GM12878 (cell line): ENCODE data around the gene JAG1. TPM values are rescaled to one million over a fixed set of nuclear protein-coding genes. Genes with fewer than 3 reads are reported as not detected.

ENCODE experiments used
- ATAC-seq: fragments of 200-7000 bp; cut with Tn5 transposase; 3 replicates; pipeline ENCODE4 v1.9.1; 2020; ENCODE audit warnings: mild to moderate bottlenecking, moderate library complexity
- BruUV-seq: library from RNA; stranded (reverse); fragments of 400-500 nt; replicated peaks from 2 replicates; lab custom pipeline; 2021; lab: Mats Ljungman, UMichigan
- CTCF ChIA-PET: fragments of 300-600 bp; sonication (Branson Sonifier 250); formaldehyde crosslinking; extraction: SDS; loops from one replicate; lab custom pipeline; 2021; ENCODE audit warnings: inconsistent platforms; lab: Yijun Ruan, JAX
- POLR2A ChIA-PET: fragments of 350-600 bp; formaldehyde crosslinking; extraction: SDS; loops from one replicate; lab custom pipeline; 2021; ENCODE audit warnings: inconsistent platforms; lab: Charles Lee
- RAD21 ChIA-PET: fragments of 300-600 bp; sonication (Branson Sonifier 250); formaldehyde crosslinking; loops from one replicate; lab custom pipeline; 2023; ENCODE audit warnings: antibody characterized with exemption; ENCODE audit not compliant: unreplicated experiment; lab: Charles Lee
- SMC1A ChIA-PET: fragments of 300-600 bp; sonication (Branson Sonifier 250); formaldehyde crosslinking; loops from one replicate; lab custom pipeline; 2023; ENCODE audit not compliant: unreplicated experiment, uncharacterized antibody; lab: Charles Lee
- DNase-seq: peaks from one replicate; pipeline ENCODE4 v3.0.0-alpha.2; 2011; ENCODE audit warnings: low read depth, low spot score
- FAIRE-seq: peaks from 3 replicates; lab custom pipeline; 2011; peaks lifted over from hg19 to GRCh38; lab: Jason Lieb, UNC
- H2AFZ ChIP-seq: 2 replicates; pipeline ENCODE4 v1.6.0; 2011; ENCODE audit warnings: low read depth, low read length, control low read depth; ENCODE audit not compliant: control insufficient read depth
- H3K27ac ChIP-seq: 2 replicates; pipeline ENCODE4 v1.5.1; 2011; ENCODE audit warnings: control low read depth; ENCODE audit not compliant: control insufficient read depth, insufficient read depth
- H3K27me3 ChIP-seq, 2 experiments: replicated peaks in 1 of 2; 2 replicates each; pipeline versions ENCODE4 v1.6.0 to v1.6.1; 2011; ENCODE audit warnings: low read length in 1 of 2; ENCODE audit not compliant: control insufficient read depth in 2 of 2, insufficient read depth in 2 of 2
- H3K36me3 ChIP-seq, 2 experiments: 2 replicates each; pipeline ENCODE4 v1.5.1; 2011; ENCODE audit warnings: low read length in 1 of 2; ENCODE audit not compliant: control insufficient read depth in 2 of 2, insufficient read depth in 2 of 2
- H3K4me1 ChIP-seq: 2 replicates; pipeline ENCODE4 v1.6.1; 2011; ENCODE audit warnings: mild to moderate bottlenecking, low read length, moderate library complexity, mixed read lengths; ENCODE audit not compliant: control insufficient read depth, insufficient read depth
- H3K4me2 ChIP-seq: 2 replicates; pipeline ENCODE4 v1.6.0; 2011; ENCODE audit warnings: control low read depth; ENCODE audit not compliant: control insufficient read depth, insufficient read depth
- H3K4me3 ChIP-seq: fragments of 200-600 bp; sonication (generic); 2 replicates; pipeline ENCODE4 v1.5.1; 2016
- H3K79me2 ChIP-seq: 2 replicates; pipeline ENCODE4 v1.6.0; 2011; ENCODE audit warnings: low read length; ENCODE audit not compliant: control insufficient read depth, insufficient read depth
- H3K9ac ChIP-seq: 2 replicates; pipeline ENCODE4 v1.8.0; 2011; ENCODE audit warnings: low read length, control low read depth, mixed read lengths; ENCODE audit not compliant: control insufficient read depth, insufficient read depth
- H3K9me3 ChIP-seq: replicated peaks from 3 replicates; pipeline ENCODE4 v1.5.1; 2011; ENCODE audit warnings: mild to moderate bottlenecking, low read length; ENCODE audit not compliant: control insufficient read depth, insufficient read depth
- H4K20me1 ChIP-seq: 2 replicates; pipeline ENCODE4 v1.6.0; 2011; ENCODE audit not compliant: control insufficient read depth, insufficient read depth
- CUX1 ChIP-seq: IDR thresholded peaks from 2 replicates; pipeline ENCODE4 v1.6.1; 2012; ENCODE audit warnings: improper control_type of control experiment, low read depth, low read length; ENCODE audit not compliant: insufficient replicate concordance
- DPF2 ChIP-seq: fragments of 450-650 bp; IDR thresholded peaks from 2 replicates; pipeline ENCODE4 v1.6.1; 2017; ENCODE audit warnings: mild to moderate bottlenecking
- HDAC6 ChIP-seq: fragments of 200-600 bp; sonication (generic); IDR thresholded peaks from one replicate; pipeline ENCODE4 v1.8.0; 2017; ENCODE audit warnings: antibody characterized with exemption; ENCODE audit not compliant: unreplicated experiment
- IRF4 ChIP-seq: IDR thresholded peaks from 2 replicates; pipeline ENCODE4 v1.6.1; 2011; ENCODE audit warnings: low read depth, low read length
- MYB ChIP-seq: fragments of 150-350 bp; IDR thresholded peaks from 2 replicates; pipeline ENCODE4 v1.6.1; 2014; ENCODE audit warnings: mild to moderate bottlenecking, low read depth, low read length, borderline replicate concordance
- NFYA ChIP-seq: IDR thresholded peaks from 2 replicates; pipeline ENCODE4 v1.6.1; 2011; ENCODE audit warnings: low read depth, mild to moderate bottlenecking, low read length, improper control_type of control experiment, borderline replicate concordance
- NFYB ChIP-seq: IDR thresholded peaks from 2 replicates; pipeline ENCODE4 v1.6.1; 2011; ENCODE audit warnings: low read depth, mild to moderate bottlenecking, low read length, improper control_type of control experiment, moderate library complexity; ENCODE audit not compliant: insufficient read depth
- PKNOX1 ChIP-seq: fragments of 450-650 bp; IDR thresholded peaks from 2 replicates; pipeline ENCODE4 v1.6.1; 2016; ENCODE audit warnings: mild to moderate bottlenecking
- TARDBP ChIP-seq: IDR thresholded peaks from 2 replicates; pipeline ENCODE4 v1.6.1; 2016; ENCODE audit warnings: borderline replicate concordance
- TBL1XR1 ChIP-seq: IDR thresholded peaks from 2 replicates; pipeline ENCODE4 v1.6.1; 2012; ENCODE audit warnings: low read depth, low read length, improper control_type of control experiment
- TCF3 ChIP-seq: IDR thresholded peaks from 2 replicates; pipeline ENCODE4 v1.6.1; 2012; ENCODE audit warnings: low read depth, mild to moderate bottlenecking, low read length, borderline replicate concordance; ENCODE audit not compliant: insufficient read depth
- ZNF274 ChIP-seq: IDR thresholded peaks from one replicate; pipeline ENCODE4 v1.8.0; 2011; ENCODE audit not compliant: insufficient read length, insufficient read depth
- ZNF687 ChIP-seq: fragments of 450-650 bp; IDR thresholded peaks from 2 replicates; pipeline ENCODE4 v1.6.1; 2017; ENCODE audit warnings: mild to moderate bottlenecking, moderate library complexity
- WGBS: methylation state at CpG from one replicate; pipeline ENCODE4 v1.1.6; 2016; ENCODE audit warnings: low lambda C conversion rate; ENCODE audit not compliant: insufficient replicate concordance, insufficient coverage; ENCODE audit errors: missing lambda C conversion rate; 5-methylcytosine and 5-hydroxymethylcytosine counted together
- in situ Hi-C: fragments of 300-500 bp; cut with MboI; formaldehyde crosslinking; loops from 9 replicates; pipeline ENCODE4 v1.14.3; 2018; ENCODE audit warnings: mixed read lengths
- intact Hi-C: fragments of 100-400 bp; cut with micrococcal nuclease; formaldehyde crosslinking; loops from one replicate; pipeline ENCODE4 v1.14.2; 2022; ENCODE audit not compliant: unreplicated experiment
- polyA plus RNA-seq, 11 experiments: library from polyadenylated mRNA; depleted of rRNA in 4 of 11; unstranded in 6 of 11; stranded (reverse) in 5 of 11; fragments of >200 nt; fragmentation: Nextera tagmentation in 4 of 11; fragmentation: Illumina TruSeq in 1 of 11; extraction: Ambion mirVana in 4 of 11; extraction: Trizol in 1 of 11; gene quantifications; 1 replicate in 1 of 11; 2 replicates in 10 of 11; pipeline versions ENCODE4 v1.2.1 to v1.2.3, GENCODE V29; 2011 to 2016; ENCODE audit warnings: inconsistent platforms in 2 of 11, missing spikeins in 2 of 11, low read depth in 1 of 11
- total RNA-seq, 4 experiments: library from RNA; depleted of rRNA in 3 of 4; stranded (reverse); fragments of >200 nt in 3 of 4; fragmentation: Illumina TruSeq in 1 of 4; extraction: Trizol in 1 of 4; gene quantifications; 2 replicates each; pipeline versions ENCODE4 v1.2.1 to v1.2.3, GENCODE V29; 2013 to 2021
- TF ChIP-seq, protein P1 (sequence below): IDR thresholded peaks from 2 replicates; pipeline ENCODE4 v1.6.1; 2012; ENCODE audit warnings: low read length, inconsistent platforms

The JAG1 gene
- total and polyA plus RNA-seq, 10 of the 15 experiments (the other 5 are each of a cell fraction or from before 2014, with no cell fraction given), result 0.66 to 6.9 (median 1.8) TPM

DNA sequence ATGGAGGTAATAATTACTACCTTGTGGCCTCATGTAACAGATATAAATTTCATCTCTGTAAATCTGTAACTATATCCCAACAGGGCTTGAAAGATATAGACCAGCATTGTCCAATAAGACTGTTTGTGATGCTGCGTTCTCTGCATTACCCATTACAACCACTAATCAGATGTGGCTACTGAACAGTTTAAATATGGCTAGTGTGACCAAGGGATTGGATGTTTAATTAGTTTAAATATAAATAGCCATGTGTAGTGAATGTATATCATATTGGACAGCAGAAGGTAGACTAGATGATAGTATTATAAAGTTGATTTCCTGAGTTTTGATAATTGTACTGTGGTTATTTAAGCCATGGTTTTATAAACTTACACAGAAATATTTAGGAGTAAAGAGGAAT lies 27.8 kb upstream of the JAG1 start:
- FAIRE-seq (no peak), DNase-seq (no peak), ATAC-seq (no peak)
- Histone ChIP-seq H3K4me3 (no peak overlapping the region), H3K4me1 (no peaks in the 10 kb centered on the region), H4K20me1 (no peaks in the 10 kb centered on the region), H3K9ac (no peak overlapping the region), H3K4me2 (no peak overlapping the region), H3K27ac (no peak overlapping the region), H3K79me2 (no peaks in the 10 kb centered on the region), H2AFZ (no peak overlapping the region), H3K27me3 (no peaks in the 10 kb centered on the region; a peak in 1 of 4 replicates), H3K36me3 (no peaks in the 10 kb centered on the region), H3K9me3 (no peaks in the 10 kb centered on the region; the same call in 1 of the 3 replicates)
- intact Hi-C loops, result no loop called here
- ChIA-PET SMC1A (no interaction called here), RAD21 (no interaction called here), POLR2A (no interaction called here), CTCF (no interaction called here)
- WGBS, result 95% methylated on average over 1 of the region's 1 CpG
- BruUV-seq, result no TSS peak
- in situ Hi-C loops, result no loop called here
- TF ChIP-seq ZNF687, result no peak
- TF ChIP-seq ZNF274, result no peak
- TF ChIP-seq IRF4, result no peak
- no peak for TF ChIP-seq MYB
- TF ChIP-seq TCF3, result no peak
- no peak for TF ChIP-seq TARDBP
- no peak for TF ChIP-seq NFYA
- TF ChIP-seq PKNOX1, result no peak
- TF ChIP-seq TBL1XR1, result no peak
- TF ChIP-seq, protein P1, sequence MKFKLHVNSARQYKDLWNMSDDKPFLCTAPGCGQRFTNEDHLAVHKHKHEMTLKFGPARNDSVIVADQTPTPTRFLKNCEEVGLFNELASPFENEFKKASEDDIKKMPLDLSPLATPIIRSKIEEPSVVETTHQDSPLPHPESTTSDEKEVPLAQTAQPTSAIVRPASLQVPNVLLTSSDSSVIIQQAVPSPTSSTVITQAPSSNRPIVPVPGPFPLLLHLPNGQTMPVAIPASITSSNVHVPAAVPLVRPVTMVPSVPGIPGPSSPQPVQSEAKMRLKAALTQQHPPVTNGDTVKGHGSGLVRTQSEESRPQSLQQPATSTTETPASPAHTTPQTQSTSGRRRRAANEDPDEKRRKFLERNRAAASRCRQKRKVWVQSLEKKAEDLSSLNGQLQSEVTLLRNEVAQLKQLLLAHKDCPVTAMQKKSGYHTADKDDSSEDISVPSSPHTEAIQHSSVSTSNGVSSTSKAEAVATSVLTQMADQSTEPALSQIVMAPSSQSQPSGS, result no peak
- TF ChIP-seq HDAC6, result no peak
- TF ChIP-seq DPF2, result no peak
- TF ChIP-seq CUX1, result no peak
- TF ChIP-seq NFYB, result no peak
